A673 (cell line): Measurements from ENCODE around the gene CD93. TPM values are rescaled to one million over a fixed set of nuclear protein-coding genes. Genes with fewer than 3 reads are reported as not detected.

Source experiments
- BruUV-seq: library from RNA; stranded (reverse); fragments of 400-500 nt; replicated peaks from 2 replicates; lab custom pipeline; 2021; lab: Mats Ljungman, UMichigan
- CTCF ChIA-PET: fragments of 300-600 bp; sonication (Branson Sonifier 250); formaldehyde crosslinking; loops from one replicate; lab custom pipeline; 2022; ENCODE audit warnings: antibody characterized with exemption; lab: Charles Lee
- POLR2A ChIA-PET: fragments of 300-600 bp; sonication (Branson Sonifier 250); formaldehyde crosslinking; loops from one replicate; lab custom pipeline; 2022; ENCODE audit warnings: antibody characterized with exemption; ENCODE audit not compliant: low non-redundant PET; lab: Charles Lee
- DNase-seq: peaks from one replicate; pipeline ENCODE4 v3.0.0-alpha.2; 2015; ENCODE audit warnings: low spot score
- H3K27ac ChIP-seq: fragments of 200-600 bp; sonication (generic); 2 replicates; pipeline ENCODE4 v1.5.1; 2016; ENCODE audit warnings: mixed run types, low read depth, mild to moderate bottlenecking, mixed read lengths, antibody characterized with exemption, low read length; ENCODE audit not compliant: poor library complexity, severe bottlenecking
- H3K27me3 ChIP-seq: fragments of 200-600 bp; sonication (generic); replicated peaks from 2 replicates; pipeline ENCODE4 v1.6.1; 2017; ENCODE audit warnings: mixed run types, low read depth, mild to moderate bottlenecking, mixed read lengths, antibody characterized with exemption, low read length; ENCODE audit not compliant: insufficient read depth, poor library complexity
- H3K36me3 ChIP-seq: fragments of 200-600 bp; sonication (generic); 2 replicates; pipeline ENCODE4 v1.6.1; 2016; ENCODE audit warnings: mixed run types, mild to moderate bottlenecking, mixed read lengths, antibody characterized with exemption, low read length; ENCODE audit not compliant: insufficient read depth, poor library complexity, severe bottlenecking
- H3K4me1 ChIP-seq: fragments of 200-600 bp; sonication (generic); 2 replicates; pipeline ENCODE4 v1.6.1; 2017; ENCODE audit warnings: mixed run types, mild to moderate bottlenecking, mixed read lengths, antibody characterized with exemption, low read length; ENCODE audit not compliant: insufficient read depth, poor library complexity, severe bottlenecking
- H3K4me3 ChIP-seq: fragments of 200-600 bp; sonication (generic); 2 replicates; pipeline ENCODE4 v1.5.1; 2016; ENCODE audit warnings: low read depth, mixed run types, mild to moderate bottlenecking, mixed read lengths, low read length; ENCODE audit not compliant: poor library complexity, severe bottlenecking
- H3K9me3 ChIP-seq: fragments of 200-600 bp; sonication (generic); 2 replicates; pipeline ENCODE4 v1.6.1; 2016; ENCODE audit warnings: mixed run types, low read depth, mild to moderate bottlenecking, mixed read lengths, antibody characterized with exemption, low read length; ENCODE audit not compliant: poor library complexity, severe bottlenecking
- EZH2 ChIP-seq: fragments of 200-600 bp; sonication (generic); IDR thresholded peaks from 2 replicates; pipeline ENCODE4 v1.6.1; 2017; ENCODE audit warnings: borderline replicate concordance, low read depth, mild to moderate bottlenecking, mixed read lengths, antibody characterized with exemption, low read length; ENCODE audit not compliant: poor library complexity, severe bottlenecking
- intact Hi-C: fragments of 100-400 bp; cut with micrococcal nuclease; formaldehyde crosslinking; loops from one replicate; pipeline ENCODE4 v1.10.0; 2022; ENCODE audit not compliant: unreplicated experiment
- total RNA-seq: library from RNA; stranded (reverse); gene quantifications from 2 replicates; pipeline ENCODE4 v1.2.3, GENCODE V29; 2021
- TF ChIP-seq, protein P1 (sequence below): fragments of 300-800, 200-600 bp; sonication (generic); conservative IDR thresholded peaks from 2 replicates; pipeline ENCODE4 v1.5.1; 2017; ENCODE audit warnings: low read depth, mild to moderate bottlenecking, antibody characterized with exemption, low read length, moderate library complexity, mixed read lengths

CD93 gene
- total RNA-seq, 1 experiment from 2014 or later: 0.06 TPM

DNA sequence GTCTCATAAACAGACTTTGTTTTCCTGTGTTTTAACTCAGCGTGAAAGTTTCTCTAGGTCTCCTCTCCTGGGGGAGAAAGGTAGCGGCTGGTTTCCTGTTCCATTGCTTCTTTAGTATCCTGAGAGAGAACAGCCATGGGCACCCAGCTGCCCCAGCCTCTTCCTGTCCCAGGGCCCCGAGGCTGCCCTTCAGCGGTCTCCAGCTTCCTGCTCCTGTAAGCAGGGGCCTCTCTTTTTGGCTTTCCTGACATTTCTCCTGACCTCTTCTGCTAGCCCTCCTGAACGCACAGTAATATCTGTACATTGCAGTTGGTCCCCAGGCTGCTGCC is 53.4 kb downstream of the CD93 start:
- intact Hi-C loops: no loop called here
- no peak overlapping the region for H3K27ac ChIP-seq
- TF ChIP-seq EZH2: no peak
- H3K4me1 ChIP-seq: no peaks in the 10 kb centered on the region
- POLR2A ChIA-PET: no interaction called here
- no peaks in the 10 kb centered on the region for H3K36me3 ChIP-seq
- DNase-seq: no peak
- no TSS peak for BruUV-seq
- no peaks in the 10 kb centered on the region for H3K9me3 ChIP-seq
- H3K27me3 ChIP-seq: peaks cover 39% of the 10 kb centered on the region
- CTCF ChIA-PET: no interaction called here
- no peak overlapping the region for H3K4me3 ChIP-seq

- ChIA-PET POLR2A (no interaction called here), CTCF (no interaction called here)
- intact Hi-C loops: no loop called here
- TF ChIP-seq, protein P1, sequence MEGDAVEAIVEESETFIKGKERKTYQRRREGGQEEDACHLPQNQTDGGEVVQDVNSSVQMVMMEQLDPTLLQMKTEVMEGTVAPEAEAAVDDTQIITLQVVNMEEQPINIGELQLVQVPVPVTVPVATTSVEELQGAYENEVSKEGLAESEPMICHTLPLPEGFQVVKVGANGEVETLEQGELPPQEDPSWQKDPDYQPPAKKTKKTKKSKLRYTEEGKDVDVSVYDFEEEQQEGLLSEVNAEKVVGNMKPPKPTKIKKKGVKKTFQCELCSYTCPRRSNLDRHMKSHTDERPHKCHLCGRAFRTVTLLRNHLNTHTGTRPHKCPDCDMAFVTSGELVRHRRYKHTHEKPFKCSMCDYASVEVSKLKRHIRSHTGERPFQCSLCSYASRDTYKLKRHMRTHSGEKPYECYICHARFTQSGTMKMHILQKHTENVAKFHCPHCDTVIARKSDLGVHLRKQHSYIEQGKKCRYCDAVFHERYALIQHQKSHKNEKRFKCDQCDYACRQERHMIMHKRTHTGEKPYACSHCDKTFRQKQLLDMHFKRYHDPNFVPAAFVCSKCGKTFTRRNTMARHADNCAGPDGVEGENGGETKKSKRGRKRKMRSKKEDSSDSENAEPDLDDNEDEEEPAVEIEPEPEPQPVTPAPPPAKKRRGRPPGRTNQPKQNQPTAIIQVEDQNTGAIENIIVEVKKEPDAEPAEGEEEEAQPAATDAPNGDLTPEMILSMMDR: no peak
- TF ChIP-seq EZH2: no peak
- no peak for DNase-seq
- Histone ChIP-seq H3K27ac (no peak overlapping the region), H3K36me3 (no peaks in the 10 kb centered on the region), H3K4me1 (no peaks in the 10 kb centered on the region), H3K27me3 (peaks cover 34% of the 10 kb centered on the region), H3K4me3 (no peak overlapping the region), H3K9me3 (no peaks in the 10 kb centered on the region)
- BruUV-seq: no TSS peak
Observed at GRCh38 chr20:23032056-23032749, 53.9 kb downstream of the CD93 start.

DNA sequence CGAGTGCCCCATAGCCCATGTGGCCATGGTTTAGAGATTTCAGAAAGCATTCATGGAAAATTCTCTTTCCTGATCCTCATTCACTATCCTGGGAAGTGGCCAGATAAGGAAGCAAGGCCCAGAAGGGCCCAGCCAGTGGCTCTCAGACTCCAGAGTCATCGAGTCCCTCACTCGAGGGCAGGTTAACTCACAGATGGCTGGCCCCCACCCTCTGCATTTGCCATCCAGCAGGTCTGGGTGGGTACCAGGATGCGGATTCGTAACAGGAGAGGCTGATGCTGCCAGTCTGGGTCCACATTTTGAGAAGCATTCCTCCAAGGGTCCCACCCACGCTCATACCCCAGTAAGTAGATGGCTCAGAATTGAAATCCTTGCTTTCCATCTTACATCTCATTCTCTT is 54.8 kb downstream of the CD93 start:
- no peaks in the 10 kb centered on the region for H3K9me3 ChIP-seq
- ChIA-PET POLR2A (no interaction called here), CTCF (no interaction called here)
- intact Hi-C loops: no loop called here
- TF ChIP-seq, protein P1: no peak
- no peak for TF ChIP-seq EZH2
- H3K4me1 ChIP-seq: no peaks in the 10 kb centered on the region
- H3K27ac ChIP-seq: no peak overlapping the region
- DNase-seq: no peak
- H3K27me3 ChIP-seq: peaks cover 27% of the 10 kb centered on the region
- no peak overlapping the region for H3K4me3 ChIP-seq
- BruUV-seq: no TSS peak
- no peaks in the 10 kb centered on the region for H3K36me3 ChIP-seq

Other genes with a start within 250 kb of the CD93 start
- gene SSTR4, start 51.0 kb downstream of the CD93 start, total RNA-seq: not detected in 2 replicates
- not detected in 2 replicates for gene THBD, start 36.7 kb downstream of the CD93 start, total RNA-seq